Measurements from ENCODE around the gene KCND3.

The KCND3 gene

GRCh38 chr1:111988743-111989453 is 570 bp downstream of the KCND3 start:
- DNase-seq (ENCODE audit: low read depth in 2 of 2): no peak

- no peak for DNase-seq (ENCODE audit: low read depth in 2 of 2)
Observed at GRCh38 chr1:111988377-111988742, 1.1 kb downstream of the KCND3 start.

GRCh38 chr1:111987502-111987901 is 2.0 kb downstream of the KCND3 start:
- no peak for DNase-seq (ENCODE audit: low read depth in 2 of 2)

DNA sequence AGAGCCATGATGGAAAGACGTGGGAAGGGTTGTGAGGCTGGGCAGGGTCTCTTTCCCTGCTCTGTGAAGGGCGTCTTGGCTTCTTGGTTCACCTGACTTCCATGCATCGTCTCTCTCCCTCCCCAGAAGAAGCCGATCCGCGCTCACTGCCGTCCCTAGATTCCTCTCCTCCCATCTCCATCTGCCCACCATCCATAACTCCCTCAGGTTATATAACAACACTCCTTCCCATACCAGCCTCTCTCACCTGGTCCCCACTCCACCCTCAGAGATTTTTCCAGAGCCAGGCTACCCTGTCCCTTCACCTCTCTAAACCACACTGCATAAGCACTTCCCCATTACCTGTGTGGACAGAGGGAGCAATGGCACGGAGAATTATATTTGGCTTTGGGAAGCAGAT is 6.0 kb downstream of the KCND3 start:
- DNase-seq (ENCODE audit: low read depth in 2 of 2): no peak

GRCh38 chr1:111982428-111982827 is 7.0 kb downstream of the KCND3 start:
- no peak for DNase-seq (ENCODE audit: low read depth in 2 of 2)

- no peak for DNase-seq (ENCODE audit: low read depth in 2 of 2)
Observed at GRCh38 chr1:111981871-111982270, 7.6 kb downstream of the KCND3 start.

DNA sequence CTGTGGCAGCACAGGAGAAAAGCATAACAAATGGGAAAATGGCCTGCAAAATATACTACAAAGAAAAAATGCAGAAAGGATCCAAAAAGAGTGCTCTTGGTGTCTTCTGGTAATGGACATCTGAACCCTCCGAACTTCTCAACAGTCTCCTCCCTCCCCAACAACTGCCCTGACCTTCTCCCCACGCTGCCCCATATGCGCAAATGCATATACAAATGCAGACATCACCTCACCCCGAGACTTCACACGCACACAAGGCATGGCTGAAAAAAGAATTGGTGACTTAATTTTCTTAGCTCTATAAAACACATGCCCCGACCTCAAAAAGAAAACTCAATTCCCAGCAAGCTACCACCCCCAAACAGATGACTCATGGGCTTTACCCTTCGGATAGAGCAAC is 8.4 kb downstream of the KCND3 start:
- no peak for DNase-seq (ENCODE audit: low read depth in 2 of 2)

GRCh38 chr1:111980686-111981085 is 8.8 kb downstream of the KCND3 start:
- DNase-seq (ENCODE audit: low read depth in 2 of 2): no peak

- DNase-seq (ENCODE audit: low read depth in 2 of 2): no peak
Observed at GRCh38 chr1:111978695-111979094, 10.8 kb downstream of the KCND3 start.

GRCh38 chr1:111977378-111977777 is 12.1 kb downstream of the KCND3 start:
- no peak for DNase-seq (ENCODE audit: low read depth in 2 of 2)

DNA sequence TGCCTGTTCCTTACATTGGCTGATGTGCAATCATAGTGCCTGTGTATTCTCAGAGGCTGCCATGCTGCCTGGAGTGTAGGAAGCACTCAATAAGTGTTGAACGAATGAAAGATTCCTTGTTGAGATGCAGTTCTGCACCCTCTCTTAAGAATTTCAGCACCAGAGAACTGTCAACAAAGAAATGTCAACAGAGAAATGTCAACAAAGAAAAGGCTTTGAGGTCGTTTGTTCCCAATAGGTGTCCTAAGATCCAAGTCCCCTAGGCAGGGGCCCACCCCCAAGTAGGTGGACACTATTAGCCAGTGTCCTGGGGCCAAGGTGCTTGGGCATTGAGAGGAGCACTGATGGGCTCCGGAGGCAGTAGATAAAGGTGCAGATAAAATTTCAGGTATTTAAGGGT is 12.6 kb downstream of the KCND3 start:
- DNase-seq (ENCODE audit: low read depth in 2 of 2): no peak

- no peak for DNase-seq (ENCODE audit: low read depth in 2 of 2)
Observed at GRCh38 chr1:111976332-111976731, 13.1 kb downstream of the KCND3 start.

DNA sequence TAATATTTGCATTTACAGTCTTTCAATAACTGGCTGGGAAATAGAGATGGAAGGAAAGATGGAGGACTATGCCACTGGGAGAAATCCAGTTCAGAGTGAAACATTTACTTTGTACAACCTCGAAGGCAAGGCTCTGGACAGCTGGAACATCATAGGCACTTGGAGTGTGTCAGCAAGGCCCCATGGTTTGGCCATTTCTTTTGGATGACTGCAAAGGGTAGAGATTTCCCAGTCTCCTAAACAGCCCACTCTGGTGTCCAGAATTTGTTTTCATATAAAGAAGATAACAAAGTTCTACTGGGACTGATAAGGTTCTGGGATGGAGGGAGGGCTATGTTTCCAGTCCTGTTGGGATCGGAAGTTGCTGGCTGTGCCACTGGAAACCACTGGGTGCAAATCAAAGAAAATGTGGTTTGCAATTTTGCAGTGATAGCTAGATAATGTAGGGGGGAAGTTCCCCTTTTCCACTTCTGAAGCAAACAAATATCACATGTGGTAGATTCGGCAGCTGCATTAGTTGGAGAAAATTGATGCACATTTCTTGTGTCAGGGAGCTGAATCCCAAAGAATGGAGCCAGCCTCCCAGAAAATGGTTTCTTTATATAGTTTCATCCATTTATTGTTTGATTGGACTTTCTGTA is 16.2 kb downstream of the KCND3 start:
- no peak for DNase-seq (ENCODE audit: low read depth in 2 of 2)

DNA sequence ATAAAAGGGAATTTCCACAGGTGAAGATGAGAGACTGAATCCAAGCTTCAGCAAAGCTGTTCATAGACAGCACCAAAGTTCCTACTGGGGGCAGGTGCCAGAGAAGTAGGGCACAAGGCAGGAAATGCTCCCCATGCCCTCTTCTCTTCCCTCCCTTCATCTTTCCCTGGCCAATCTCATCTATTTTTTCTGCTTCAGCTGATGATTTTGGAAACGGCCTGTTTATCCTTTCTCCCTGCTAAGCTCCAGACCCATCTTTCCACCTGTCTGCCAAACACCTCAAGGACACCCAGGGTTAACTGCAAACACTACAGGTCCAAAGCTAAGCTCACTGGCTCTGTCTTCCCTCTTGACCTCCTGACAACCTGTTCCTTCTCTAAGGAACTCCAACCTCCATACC is 18.1 kb downstream of the KCND3 start:
- no peak for DNase-seq (ENCODE audit: low read depth in 2 of 2)

DNA sequence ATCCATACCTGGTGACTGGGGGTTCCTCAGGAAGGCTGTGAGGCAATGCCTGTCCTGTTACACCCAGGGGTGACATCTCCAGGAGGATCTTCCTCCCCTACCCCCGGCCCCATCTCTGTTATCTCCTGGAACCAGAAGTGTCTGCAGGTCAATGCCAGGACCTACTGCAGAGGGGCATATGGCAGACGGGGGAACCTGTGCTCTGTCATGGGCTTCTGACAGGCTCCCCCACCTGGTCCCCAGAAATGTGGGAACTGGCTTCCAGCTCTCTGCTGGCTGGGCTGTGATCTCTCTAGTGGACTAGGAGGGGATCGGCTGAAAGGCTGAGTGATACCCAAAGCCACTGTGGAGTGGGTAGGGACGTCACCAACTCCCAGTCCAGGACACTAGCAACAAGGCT is 21.0 kb downstream of the KCND3 start:
- no peak for DNase-seq (ENCODE audit: low read depth in 2 of 2)

- DNase-seq (ENCODE audit: low read depth in 2 of 2): no peak
Observed at GRCh38 chr1:111967886-111968285, 21.6 kb downstream of the KCND3 start.

- DNase-seq (ENCODE audit: low read depth in 2 of 2): no peak
Observed at GRCh38 chr1:111967067-111967690, 22.3 kb downstream of the KCND3 start.

- DNase-seq (ENCODE audit: low read depth in 2 of 2): no peak
Observed at GRCh38 chr1:111965781-111966443, 23.6 kb downstream of the KCND3 start.

DNA sequence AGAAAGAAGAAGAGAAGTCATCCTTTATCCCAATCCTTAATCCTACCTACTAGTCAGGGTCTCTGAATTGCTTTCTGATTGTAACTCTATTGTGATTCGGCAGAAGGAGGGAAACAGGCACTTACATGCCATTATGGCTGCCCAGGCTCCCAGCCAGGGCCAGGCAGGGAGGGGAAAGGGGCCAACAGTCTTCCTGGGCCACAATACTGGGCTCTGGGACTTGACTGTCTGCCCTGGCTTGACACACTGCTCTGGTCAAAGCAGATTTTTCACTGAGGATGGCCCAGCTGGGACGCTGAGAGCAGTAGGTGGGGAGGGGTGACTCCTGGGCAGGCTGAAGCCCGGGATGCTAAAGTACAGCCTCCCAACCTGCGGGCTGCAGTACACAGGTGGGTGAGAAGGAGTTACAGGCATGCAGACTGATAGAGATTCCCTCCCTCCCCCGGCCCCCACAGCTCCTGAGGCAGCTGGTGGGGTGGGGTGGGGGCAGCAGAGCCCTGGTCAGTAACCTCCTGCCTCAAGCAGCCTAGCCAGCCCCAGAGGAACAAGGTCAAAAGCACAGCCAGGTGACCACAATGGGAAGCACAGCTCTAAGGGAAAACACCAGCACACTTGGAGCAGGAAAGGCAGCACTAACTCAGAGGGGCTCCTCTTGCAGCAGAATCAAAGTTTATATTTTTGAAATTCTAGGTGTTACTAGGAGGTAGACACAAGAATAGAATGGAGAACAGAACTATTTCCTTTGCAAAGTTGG is 25.3 kb downstream of the KCND3 start:
- DNase-seq (ENCODE audit: low read depth in 2 of 2): no peak

DNA sequence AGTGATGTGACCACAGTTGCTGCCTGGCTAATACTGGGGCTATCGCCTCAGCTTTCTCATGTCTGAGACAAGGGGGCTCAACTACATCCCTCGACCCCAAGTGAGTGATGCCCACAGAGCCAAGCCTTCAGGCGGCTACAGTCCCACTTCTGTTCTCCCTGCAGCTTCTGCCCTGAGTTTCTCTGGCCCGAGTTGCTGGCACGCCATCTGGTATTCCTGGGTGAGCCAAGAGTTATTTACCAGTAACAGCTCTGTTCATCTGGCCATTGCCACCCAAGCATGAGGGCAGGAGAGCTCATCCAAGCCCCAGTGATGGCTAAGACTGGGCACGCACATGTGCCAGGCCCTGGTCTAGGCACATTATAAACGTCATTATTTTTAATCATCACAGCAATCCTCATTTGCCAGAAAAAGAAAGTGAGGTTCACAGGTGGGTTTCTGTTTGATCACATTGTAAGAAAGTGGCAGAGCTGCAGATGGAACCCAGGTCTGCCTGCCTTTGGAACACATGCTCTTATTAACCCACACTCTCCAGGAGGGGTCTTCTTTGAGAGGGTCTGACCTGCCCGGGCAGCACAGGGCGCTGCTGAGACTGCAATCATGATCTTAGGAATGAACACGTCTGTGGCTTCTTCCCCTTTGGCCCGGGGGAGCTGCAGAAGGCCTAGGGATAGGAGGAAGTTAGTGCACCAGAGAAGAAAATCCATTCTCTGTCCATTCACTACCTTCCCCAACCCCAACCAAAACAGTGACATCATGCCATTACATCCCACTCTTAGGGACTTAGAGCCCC is 27.5 kb downstream of the KCND3 start:
- no peak for DNase-seq (ENCODE audit: low read depth in 2 of 2)

DNA sequence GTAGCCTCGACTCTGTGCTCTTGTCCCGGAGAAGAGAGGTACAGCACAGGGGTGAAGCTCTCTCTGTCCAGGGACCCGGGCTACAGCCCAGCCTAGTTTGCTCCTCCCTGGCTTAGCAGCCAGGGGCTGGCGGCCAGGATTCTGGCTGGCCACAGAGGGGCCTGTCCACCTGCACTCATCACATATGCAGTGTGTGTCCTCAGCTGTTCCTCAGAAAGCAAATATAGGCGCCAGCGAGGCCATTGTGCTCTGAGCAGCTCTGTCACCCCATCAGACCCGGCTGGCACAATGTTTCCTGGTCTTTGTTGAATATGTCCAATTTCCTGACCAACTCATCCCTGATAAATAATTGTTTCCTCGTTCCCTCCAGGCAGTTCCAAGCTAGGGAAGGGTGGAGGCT is 28.5 kb downstream of the KCND3 start:
- DNase-seq (ENCODE audit: low read depth in 2 of 2): no peak
